GM12892 (cell line): ENCODE data around the gene GABPB2.

Experiments used
- POLR2A ChIP-seq: IDR thresholded peaks from 2 replicates; pipeline ENCODE4 v1.6.1; 2011; ENCODE audit warnings: low read depth, low read length, control low read depth
- POLR2AphosphoS5 ChIP-seq: IDR thresholded peaks from 2 replicates; pipeline ENCODE4 v1.6.1; 2011; ENCODE audit warnings: low read depth, low read length, control low read depth

GRCh38 chr1:151143986-151144385 lies 73.4 kb downstream of the GABPB2 start:
- TF ChIP-seq POLR2A (no peak), POLR2AphosphoS5 (no peak)
